Measurements from ENCODE around the gene ADGRG2. TPM values are rescaled to one million over a fixed set of nuclear protein-coding genes. Genes with fewer than 3 reads are reported as not detected.

ADGRG2 gene
- total and polyA plus RNA-seq, 2 experiments from 2014 or later, result 1.4 to 2.9 TPM

- DNase-seq (ENCODE audit: low read depth in 1 of 2, low spot score in 1 of 2), result no peak
- H3K27ac ChIP-seq, result no peak overlapping the region
- H3K4me3 ChIP-seq, result no peak overlapping the region
- H3K4me1 ChIP-seq (ENCODE audit: low read depth), result no peaks in the 10 kb centered on the region
- no peaks in the 10 kb centered on the region for H3K36me3 ChIP-seq
- H3K9me3 ChIP-seq (ENCODE audit: low read depth), result no peaks in the 10 kb centered on the region
- H3K27me3 ChIP-seq, result no peaks in the 10 kb centered on the region
- TF ChIP-seq, protein P1, sequence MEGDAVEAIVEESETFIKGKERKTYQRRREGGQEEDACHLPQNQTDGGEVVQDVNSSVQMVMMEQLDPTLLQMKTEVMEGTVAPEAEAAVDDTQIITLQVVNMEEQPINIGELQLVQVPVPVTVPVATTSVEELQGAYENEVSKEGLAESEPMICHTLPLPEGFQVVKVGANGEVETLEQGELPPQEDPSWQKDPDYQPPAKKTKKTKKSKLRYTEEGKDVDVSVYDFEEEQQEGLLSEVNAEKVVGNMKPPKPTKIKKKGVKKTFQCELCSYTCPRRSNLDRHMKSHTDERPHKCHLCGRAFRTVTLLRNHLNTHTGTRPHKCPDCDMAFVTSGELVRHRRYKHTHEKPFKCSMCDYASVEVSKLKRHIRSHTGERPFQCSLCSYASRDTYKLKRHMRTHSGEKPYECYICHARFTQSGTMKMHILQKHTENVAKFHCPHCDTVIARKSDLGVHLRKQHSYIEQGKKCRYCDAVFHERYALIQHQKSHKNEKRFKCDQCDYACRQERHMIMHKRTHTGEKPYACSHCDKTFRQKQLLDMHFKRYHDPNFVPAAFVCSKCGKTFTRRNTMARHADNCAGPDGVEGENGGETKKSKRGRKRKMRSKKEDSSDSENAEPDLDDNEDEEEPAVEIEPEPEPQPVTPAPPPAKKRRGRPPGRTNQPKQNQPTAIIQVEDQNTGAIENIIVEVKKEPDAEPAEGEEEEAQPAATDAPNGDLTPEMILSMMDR (IDR thresholded peaks at IDR 0.05; ENCODE audit: low read depth, low read length), result no peak
These were observed 56.7 kb downstream of the ADGRG2 start for GRCh38 chrX:19065535-19065934.

GRCh38 chrX:19064175-19064574 is 58.1 kb downstream of the ADGRG2 start:
- Histone ChIP-seq H3K4me1 (ENCODE audit: low read depth) (no peaks in the 10 kb centered on the region), H3K4me3 (no peak overlapping the region), H3K36me3 (no peaks in the 10 kb centered on the region), H3K27ac (no peak overlapping the region), H3K27me3 (no peaks in the 10 kb centered on the region), H3K9me3 (ENCODE audit: low read depth) (no peaks in the 10 kb centered on the region)
- DNase-seq (ENCODE audit: low read depth in 1 of 2, low spot score in 1 of 2), result peak in 1 of 2 donors; percentile 18
- TF ChIP-seq, protein P1 (IDR thresholded peaks at IDR 0.05; ENCODE audit: low read depth, low read length), result no peak

GRCh38 chrX:19063030-19063429 is 59.2 kb downstream of the ADGRG2 start:
- H3K27me3 ChIP-seq, result no peaks in the 10 kb centered on the region
- no peak overlapping the region for H3K27ac ChIP-seq
- no peak for DNase-seq (ENCODE audit: low read depth in 1 of 2, low spot score in 1 of 2)
- TF ChIP-seq, protein P1 (IDR thresholded peaks at IDR 0.05; ENCODE audit: low read depth, low read length), result no peak
- H3K9me3 ChIP-seq (ENCODE audit: low read depth), result no peaks in the 10 kb centered on the region
- no peaks in the 10 kb centered on the region for H3K4me1 ChIP-seq (ENCODE audit: low read depth)
- no peaks in the 10 kb centered on the region for H3K36me3 ChIP-seq
- no peak overlapping the region for H3K4me3 ChIP-seq

- no peaks in the 10 kb centered on the region for H3K27me3 ChIP-seq
- TF ChIP-seq, protein P1 (IDR thresholded peaks at IDR 0.05; ENCODE audit: low read depth, low read length), result no peak
- no peaks in the 10 kb centered on the region for H3K9me3 ChIP-seq (ENCODE audit: low read depth)
- no peak for DNase-seq (ENCODE audit: low read depth in 1 of 2, low spot score in 1 of 2)
- H3K27ac ChIP-seq, result no peak overlapping the region
- no peak overlapping the region for H3K4me3 ChIP-seq
- H3K36me3 ChIP-seq, result no peaks in the 10 kb centered on the region
- H3K4me1 ChIP-seq (ENCODE audit: low read depth), result no peaks in the 10 kb centered on the region
These were observed 63.2 kb downstream of the ADGRG2 start for GRCh38 chrX:19059067-19059466.

DNA sequence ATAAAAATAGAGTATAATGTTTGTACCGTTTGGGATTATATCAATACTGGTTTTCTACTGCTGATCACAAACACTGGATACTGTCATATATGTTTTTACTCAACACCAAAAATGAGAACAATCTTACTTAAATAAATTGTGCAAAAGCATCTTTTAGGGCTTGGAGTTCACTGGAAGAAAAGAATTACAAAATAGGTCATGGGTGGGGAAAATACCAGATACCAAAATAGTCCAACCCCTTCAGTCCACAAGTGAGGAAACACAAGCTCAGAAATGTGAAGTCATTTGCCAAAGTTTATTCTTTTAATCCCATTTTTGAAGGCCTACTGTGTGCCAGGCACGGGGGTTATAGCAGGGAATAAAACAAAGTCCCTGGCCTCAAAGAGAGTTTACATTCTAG is 64.4 kb downstream of the ADGRG2 start:
- Histone ChIP-seq H3K4me3 (no peak overlapping the region), H3K36me3 (no peaks in the 10 kb centered on the region), H3K27me3 (no peaks in the 10 kb centered on the region), H3K27ac (no peak overlapping the region), H3K9me3 (ENCODE audit: low read depth) (no peaks in the 10 kb centered on the region), H3K4me1 (ENCODE audit: low read depth) (no peaks in the 10 kb centered on the region)
- TF ChIP-seq, protein P1 (IDR thresholded peaks at IDR 0.05; ENCODE audit: low read depth, low read length), result no peak
- DNase-seq (ENCODE audit: low read depth in 1 of 2, low spot score in 1 of 2), result no peak

GRCh38 chrX:19049110-19049509 is 73.2 kb downstream of the ADGRG2 start:
- H3K36me3 ChIP-seq, result no peaks in the 10 kb centered on the region
- H3K27ac ChIP-seq, result no peak overlapping the region
- no peaks in the 10 kb centered on the region for H3K4me1 ChIP-seq (ENCODE audit: low read depth)
- H3K27me3 ChIP-seq, result no peaks in the 10 kb centered on the region
- no peak for DNase-seq (ENCODE audit: low read depth in 1 of 2, low spot score in 1 of 2)
- no peaks in the 10 kb centered on the region for H3K9me3 ChIP-seq (ENCODE audit: low read depth)
- H3K4me3 ChIP-seq, result no peak overlapping the region
- TF ChIP-seq, protein P1 (IDR thresholded peaks at IDR 0.05; ENCODE audit: low read depth, low read length), result no peak
